ENCODE measurements around the gene BMP6.

GRCh38 chr6:7697432-7697819 is 28.5 kb upstream of the BMP6 start:
- TF ChIP-seq CTCF (IDR thresholded peaks at IDR 0.05 in 4 of 5, conservative IDR thresholded peaks at IDR 0.05 in 1 of 5): no peak
- TF ChIP-seq POLR2A (IDR thresholded peaks at IDR 0.05): no peak

All from gastrocnemius medialis (tissue), 4 donors.